Right renal pelvis (tissue), 4 donors: ENCODE data around the gene ATP6V1E1. TPM values are rescaled to one million over a fixed set of nuclear protein-coding genes. Genes with fewer than 3 reads are reported as not detected.

Experiments
- DNase-seq, 4 donors: peaks; one replicate each; pipeline ENCODE4 v3.0.0-alpha.2; 2013; ENCODE audit warnings: low read depth in 4 of 4, low spot score in 3 of 4, missing footprints in 1 of 4
- polyA plus RNA-seq, 4 donors: library from polyadenylated mRNA; unstranded; fragments of 120-200 nt; gene quantifications; one replicate each; pipeline ENCODE4 v1.2.1, GENCODE V29; 2013; ENCODE audit not compliant: insufficient read length in 4 of 4

ATP6V1E1 gene
- polyA plus RNA-seq, 4 donors: 135 to 148 (median 140) TPM

DNA sequence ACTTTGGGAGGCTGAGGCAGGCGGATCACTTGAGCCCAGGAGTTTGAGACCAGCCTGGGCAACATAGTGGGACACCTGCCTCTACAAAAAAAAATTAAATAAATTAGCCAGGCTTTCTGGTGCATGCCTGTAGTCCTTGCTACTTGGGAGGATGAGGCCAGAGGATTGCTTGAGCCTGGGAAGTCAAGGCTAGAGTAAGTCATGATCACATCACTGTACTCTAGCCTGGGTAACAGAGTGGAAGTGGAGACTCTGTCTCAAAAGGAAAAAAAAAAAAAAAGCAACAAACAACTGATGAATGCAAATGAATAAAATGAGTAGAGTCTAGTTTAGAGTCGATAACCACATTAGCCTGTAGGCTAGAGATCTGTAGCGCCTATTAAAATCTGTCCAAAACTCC, 6.1 kb upstream of the ATP6V1E1 start:
- DNase-seq: no peak

DNA sequence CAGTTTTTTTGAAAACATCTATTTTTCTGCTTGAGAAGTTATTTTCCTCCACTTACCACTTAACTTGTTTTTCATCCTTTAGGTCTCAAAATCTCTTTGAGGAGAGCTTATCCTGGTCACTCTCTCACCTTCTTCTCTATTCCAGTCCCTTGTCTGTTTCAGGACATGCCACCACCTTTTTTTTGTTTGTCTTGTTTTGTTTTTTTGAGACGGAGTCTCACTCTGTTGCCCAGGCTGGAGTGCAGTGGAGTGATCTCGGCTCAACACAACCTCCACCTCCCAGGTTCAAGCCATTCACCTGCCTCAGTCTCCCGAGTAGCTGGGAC, 5.4 kb upstream of the ATP6V1E1 start:
- no peak for DNase-seq

DNA sequence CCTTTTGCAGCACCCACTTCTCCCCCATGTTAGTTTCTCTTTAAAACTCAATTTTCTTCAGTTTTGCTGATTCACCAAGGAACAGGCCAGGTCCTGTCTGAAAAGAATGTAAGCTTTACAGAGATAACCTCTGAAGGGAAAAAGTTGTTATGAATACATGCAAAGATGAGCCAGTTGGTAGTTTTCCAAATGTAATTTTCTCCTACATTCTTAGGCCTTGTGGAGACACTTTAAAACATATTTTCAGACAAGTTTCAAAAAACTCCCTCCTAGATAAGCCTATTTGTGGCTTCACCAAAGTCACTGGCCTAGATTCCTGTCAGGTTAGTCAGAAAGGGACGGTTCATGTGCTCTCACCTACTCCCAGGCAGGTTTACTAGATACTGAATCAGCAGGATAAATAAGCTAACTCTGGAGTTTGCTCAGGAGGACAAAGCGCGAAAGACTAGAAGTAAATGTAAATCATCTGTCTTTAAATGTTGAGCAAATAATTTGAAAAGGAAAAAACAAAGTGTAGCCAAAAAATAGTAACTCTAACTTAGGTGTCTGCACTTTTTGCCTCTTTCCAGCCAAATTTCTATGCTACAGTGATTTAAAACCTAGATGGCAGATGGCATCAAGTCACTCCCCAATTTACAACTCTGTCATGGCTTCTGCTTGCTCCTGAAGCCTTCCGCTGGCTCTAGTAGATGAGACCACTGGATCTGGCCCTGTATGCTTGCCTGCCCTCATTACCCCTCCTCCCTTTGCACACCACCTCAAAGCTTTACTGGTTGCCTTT, 4.9 kb upstream of the ATP6V1E1 start:
- DNase-seq: no peak

DNA sequence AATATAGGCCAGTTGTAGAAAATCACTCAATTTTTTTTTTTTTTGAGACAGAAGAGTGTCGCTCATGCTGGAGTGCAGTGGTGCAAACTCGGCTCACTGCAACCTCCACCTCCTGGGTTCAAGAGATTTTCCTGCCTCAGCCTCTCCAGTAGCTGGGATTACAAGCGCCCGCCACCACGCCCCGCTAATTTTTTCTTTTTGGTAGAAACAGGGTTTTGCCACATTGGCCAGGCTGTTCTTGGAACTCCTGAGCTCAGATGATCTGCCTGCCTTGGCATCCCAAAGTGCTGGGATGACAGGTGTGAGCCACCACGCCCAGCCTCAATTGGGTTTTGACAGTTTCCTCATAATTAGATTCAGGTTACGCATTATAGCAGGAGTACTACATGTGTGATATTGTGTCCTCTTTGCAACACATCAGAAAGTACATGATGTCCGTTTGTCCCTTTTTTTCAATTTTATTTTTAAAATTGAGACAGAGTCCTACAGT, 2.6 kb upstream of the ATP6V1E1 start:
- no peak for DNase-seq

DNA sequence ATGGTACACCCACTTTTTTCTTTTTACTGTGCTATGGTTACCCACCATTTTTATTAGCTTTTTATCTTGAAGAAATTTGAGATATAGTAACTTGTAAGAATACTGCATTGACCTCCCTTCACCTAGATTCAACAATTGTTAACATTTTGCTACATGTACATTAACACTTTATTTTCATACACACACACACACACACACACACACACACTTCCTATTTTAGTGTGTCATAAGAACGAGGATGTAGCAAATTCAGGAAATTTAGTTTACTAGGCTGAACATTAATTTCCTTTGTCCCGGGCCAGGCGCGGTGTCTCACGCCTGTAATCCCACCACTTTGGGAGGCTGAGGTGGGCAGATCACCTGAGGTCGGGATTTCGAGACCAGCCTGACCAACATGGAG, 1.1 kb upstream of the ATP6V1E1 start:
- no peak for DNase-seq

DNA sequence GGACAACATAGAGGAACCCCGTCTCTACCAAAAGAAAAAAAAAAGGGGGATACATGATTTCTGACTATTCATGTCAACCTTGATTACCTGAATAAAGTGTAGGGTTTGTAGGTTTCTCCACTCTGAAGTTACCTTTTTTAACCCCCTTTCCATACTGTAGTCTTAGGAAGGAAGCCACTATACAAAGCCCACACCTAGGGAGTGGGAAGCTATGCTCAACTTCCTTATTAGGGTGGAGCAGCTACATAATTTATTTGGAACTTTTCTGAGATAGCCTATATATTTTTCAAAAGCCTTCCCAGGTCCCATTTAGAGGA, 582 bp upstream of the ATP6V1E1 start:
- no peak for DNase-seq

DNA sequence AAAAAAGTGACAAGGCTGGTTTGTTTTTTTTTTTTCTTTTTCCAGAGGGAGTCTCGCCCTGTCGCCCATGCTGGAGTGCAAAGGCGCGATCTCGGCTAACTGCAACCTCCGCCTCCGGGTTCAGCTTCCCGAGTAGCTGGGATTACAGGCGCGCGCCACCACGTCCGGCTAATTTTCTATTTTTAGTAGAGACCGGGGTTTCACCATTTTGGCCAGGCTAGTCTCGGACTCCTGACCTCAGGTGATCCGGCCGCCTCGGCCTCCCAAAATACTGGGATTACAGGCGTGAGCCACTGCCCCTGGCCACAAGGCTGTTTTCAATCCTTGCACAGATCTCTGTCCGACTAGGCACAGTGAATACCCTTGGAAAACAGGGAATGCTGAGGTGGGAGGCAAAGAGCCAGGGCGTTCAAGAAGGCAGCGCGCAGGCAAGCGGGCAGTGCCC, 566 bp downstream of the ATP6V1E1 start:
- no peak for DNase-seq

DNA sequence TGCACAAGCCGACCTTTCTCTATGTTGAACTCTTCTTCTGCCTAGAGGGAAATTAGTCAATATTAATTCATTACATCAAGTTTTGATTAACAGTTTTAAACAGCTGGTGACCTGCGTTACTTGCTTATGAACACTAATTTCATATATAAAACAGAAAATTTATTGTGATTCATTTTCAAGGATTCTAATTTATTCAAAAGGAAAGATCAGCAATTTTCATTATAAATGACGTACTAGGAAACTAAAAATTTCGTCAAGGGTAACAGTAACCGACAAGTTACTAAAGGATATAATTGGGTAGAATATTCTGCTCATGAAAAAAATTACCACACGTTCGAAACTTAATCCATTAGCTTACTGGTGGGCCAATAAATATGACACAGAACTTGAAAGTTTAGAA, 15.3 kb downstream of the ATP6V1E1 start:
- no peak for DNase-seq

DNA sequence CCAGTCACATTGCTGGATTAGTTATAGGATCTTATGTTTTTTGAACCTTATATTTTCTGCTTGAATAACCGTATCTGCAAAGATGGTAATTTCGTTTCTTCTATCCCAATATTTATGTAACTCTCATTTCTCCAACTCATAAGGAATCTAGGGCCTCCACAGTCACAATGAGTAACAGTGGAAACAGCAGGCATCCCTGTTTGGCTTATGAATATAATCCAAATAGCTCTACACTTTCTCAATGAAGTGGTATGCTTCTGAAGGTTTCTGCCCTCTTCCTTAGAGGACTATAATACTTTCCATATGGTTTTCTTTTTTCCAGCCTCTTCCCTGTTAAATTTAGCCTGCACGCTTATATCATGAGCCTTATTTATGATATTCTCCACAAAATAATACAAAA, 16.5 kb downstream of the ATP6V1E1 start:
- DNase-seq: no peak

DNA sequence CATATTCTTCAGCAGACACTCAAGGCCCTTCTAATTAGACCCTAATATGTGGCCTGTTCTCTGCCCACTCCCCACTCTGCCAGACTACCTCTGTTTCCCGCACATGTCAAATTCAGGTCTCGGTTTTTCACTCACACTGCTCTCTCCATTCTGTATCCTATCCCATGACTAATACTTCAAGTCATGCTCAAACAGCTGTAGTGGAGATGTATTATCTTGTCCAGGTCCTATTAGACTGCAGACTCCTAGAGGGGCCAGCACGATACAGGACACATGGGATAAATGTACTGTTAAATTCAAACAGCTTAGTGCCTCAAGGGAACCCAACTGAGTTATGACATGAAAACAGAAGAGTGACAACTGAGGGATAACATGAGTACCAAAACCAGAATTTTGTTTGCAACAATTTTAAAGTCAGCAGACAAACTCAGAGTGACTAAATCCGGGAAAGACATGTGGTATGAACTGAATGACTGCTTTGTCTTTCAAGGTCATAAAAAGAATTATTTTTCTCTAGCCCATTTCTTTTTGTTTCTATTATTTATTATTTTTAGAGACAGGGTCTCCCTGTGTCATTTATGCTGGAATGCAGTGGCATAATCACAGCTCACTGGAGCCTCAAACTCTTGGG, 20.5 kb downstream of the ATP6V1E1 start:
- DNase-seq: no peak

DNA sequence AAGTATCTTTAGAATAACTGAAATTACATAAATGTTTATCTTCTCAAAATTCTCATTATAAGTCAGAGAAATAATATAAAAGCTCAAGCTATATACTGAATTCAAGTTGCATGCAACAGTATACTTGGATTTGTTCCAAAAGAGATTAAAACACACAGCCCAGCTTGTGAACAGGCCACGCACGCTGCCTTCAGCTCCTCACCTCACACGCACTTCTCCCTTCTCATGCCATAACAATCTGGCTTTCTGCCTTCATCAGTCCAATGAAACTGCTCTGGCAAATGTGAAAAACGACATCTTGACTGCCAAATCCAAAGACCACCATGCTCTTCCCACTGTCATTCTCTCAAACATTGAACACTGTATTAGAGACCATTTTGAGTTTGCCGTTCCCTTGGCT, 22.1 kb downstream of the ATP6V1E1 start:
- no peak for DNase-seq

DNA sequence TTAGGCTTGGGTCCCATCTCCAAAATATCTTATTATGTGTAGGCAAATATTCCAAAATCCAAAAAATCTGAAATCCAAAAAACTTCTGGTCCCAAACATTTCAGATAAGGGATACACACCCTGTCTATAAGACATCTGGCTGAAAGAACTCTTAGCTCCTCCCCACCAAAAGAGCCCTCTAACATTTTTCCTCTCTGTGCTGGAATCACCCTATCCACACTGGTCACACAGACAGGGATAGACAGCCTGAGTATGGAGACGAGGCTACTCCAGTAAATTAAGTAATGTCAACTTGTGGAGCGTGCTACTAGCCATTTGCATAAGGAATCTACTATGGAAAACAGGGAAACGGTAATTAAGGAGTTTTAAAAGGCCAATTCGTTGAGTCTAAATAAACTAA, 24.9 kb downstream of the ATP6V1E1 start:
- DNase-seq: no peak

DNA sequence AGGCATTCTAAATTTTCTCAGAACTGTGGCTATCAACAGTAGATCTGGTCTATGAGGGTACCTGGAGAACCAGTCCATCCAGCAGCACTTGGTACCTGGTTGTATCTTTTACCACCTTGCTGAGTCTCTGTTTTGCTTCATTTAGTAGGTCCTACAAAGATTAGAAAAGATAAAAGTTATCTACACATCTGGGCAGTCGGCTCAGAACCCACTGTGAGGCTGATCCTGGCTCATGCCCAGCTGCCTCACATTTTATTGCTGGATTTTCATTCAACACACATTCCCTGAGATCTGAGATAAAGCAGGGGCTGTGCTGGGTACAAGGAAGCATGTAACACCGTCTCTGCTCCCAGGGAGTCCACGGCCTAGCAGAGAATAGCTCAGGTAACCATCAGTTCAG, 27.5 kb downstream of the ATP6V1E1 start:
- no peak for DNase-seq

DNA sequence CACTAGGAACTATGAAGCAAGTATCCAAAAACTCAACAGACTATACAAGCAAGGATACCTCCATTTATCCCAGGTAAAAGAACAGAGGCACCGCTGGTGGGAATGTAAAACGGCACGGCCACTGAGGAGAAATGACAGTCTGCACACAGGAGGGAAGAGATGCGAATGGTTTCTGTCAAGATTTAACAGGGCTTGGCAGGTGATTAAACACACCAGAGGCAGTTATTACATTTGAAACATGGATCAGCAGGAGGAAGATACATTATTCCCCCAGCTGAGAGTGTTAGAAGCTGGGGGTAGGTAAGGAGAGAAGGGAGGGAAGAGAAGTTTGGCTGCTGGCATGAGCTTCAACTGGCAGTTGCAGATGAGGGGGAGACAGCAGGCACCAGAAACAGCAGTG, 30.2 kb downstream of the ATP6V1E1 start:
- DNase-seq: no peak

DNA sequence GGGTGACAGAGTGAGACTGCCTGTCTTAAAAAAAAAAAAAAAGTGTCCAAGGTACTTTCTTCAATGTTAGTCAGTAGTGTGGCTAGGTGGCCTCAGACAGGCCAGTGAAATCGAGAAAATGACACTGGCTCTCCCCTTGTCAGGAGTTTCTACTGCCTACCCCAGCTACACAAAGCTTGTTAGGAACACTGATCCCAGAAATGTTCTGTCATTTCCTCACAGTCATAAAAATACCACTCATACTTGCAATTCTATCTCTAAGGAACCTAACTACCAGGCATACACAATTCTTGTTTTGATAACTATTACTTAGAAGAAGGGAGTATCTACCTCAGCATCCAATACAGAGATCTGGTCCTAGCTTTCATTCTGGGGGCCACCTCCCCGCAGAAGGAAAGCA, 31.3 kb downstream of the ATP6V1E1 start:
- no peak for DNase-seq

DNA sequence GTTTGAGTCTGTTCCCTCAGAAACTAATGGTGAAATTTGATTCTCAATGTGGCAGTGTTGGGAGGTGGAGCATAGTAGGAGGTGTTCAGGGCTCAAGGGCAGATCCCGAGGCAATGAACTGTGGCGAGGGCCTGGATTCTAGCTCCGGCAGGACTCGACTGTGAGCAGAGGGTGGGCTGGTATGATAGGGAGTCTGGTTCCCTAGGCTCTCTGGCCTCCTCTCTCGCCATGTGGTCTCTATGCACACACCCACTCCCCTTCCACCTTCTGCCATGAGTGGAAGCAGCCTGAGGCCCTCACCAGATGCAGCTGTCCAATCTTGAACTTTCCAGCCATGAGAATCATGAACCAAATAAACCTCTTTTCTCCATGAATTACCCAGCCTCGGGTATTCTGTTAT, 32.3 kb downstream of the ATP6V1E1 start:
- no peak for DNase-seq

DNA sequence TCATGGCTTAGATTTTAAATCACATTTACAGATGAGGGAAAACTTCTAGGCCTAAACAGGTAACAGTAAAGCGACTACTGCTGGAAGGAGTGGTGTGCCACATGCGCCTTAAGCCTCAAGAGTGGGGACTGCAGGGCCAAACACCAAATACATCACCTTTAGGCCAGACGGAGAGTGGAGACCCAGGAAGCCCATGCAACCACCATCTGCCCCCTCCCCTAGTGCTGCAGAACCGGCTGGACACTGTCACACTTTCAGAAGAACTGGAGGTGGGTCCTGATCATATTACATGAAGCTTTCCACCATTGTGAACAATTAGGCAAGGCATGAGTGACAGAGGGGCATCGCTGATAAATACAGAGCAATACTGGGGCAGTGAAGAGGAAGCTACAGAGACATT, 36.3 kb downstream of the ATP6V1E1 start:
- no peak for DNase-seq

DNA sequence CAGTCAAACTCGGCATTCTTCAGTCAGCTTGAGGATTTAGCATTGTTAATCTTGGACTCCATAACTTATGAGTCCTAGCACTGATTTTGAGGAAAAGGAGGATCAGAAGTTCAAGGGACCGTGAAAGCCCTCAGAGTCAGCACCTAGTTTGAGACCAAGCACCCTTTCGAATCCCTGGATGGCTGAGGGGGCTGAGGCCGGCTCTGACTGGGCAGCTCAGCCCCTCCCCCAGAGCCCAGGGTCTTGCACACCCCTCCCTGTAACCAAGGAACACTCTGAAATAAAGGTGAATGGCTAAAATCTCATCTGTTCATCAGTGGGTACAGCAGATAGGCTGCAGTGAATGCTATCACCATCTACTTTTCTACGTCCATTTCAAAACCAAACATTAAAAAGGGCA, 38.0 kb downstream of the ATP6V1E1 start:
- no peak for DNase-seq

DNA sequence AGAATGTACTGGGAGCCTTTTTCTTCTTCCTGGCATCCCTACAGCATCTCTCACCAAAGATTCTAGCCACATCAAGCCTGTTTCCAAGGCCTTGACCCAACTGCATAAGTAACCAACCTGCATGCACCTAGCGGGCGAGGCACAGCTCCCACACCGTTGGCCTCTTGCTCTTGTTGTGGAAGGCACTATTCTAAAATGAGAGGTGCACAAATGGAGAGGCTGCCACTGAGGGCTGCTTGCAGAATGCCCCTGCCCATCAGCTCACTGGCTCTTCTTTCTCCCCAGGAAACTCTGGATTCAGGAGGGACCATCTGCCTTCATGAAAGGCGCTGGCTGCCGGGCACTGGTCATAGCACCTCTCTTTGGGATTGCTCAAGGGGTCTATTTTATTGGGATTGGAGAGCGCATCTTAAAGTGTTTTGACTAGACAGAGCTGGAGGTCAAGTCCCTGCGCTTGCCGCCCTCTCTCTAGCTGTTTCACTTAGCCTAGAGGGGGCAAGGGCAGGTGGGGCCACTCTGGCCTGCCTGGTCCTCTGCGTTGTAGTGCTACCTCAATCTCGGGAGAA, 38.7 kb downstream of the ATP6V1E1 start:
- no peak for DNase-seq

DNA sequence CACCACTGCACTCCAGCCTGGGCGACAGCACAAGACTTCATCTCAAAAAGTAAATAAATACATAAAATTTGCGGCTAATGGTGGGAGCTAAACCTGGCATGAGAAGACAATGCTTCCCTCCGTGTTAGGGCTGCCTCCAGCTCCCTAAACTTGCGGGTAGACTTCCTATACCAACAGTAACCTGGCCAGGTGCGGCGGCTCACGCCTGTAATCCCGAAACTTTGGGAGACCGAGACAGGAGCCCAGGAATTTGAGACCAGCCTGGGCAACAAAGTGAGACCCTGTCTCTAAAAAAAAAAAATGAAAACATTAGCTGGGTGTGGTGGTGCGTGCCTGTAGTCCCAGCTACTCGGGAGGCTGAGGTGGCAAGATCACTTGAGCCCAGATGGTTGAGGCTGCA, 39.9 kb downstream of the ATP6V1E1 start:
- no peak for DNase-seq

DNA sequence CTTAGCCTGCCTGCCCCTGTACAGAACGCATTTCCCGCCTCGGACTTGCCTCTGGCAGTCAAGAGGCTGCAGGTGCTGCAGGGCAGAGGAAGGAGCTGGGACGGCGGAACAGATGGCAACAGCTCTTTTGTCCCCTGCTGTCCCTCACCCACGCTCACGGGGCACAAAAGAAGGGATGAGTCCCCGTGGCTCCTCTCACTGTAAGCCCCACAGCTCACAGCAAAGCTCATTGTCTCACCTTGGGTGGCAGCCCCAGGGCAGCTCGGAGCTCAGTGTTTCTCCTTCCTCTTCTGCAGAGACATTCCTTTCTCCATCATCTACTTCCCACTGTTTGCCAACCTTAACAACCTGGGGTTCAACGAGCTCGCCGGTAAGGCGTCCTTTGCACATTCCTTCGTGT, 40.9 kb downstream of the ATP6V1E1 start:
- no peak for DNase-seq

DNA sequence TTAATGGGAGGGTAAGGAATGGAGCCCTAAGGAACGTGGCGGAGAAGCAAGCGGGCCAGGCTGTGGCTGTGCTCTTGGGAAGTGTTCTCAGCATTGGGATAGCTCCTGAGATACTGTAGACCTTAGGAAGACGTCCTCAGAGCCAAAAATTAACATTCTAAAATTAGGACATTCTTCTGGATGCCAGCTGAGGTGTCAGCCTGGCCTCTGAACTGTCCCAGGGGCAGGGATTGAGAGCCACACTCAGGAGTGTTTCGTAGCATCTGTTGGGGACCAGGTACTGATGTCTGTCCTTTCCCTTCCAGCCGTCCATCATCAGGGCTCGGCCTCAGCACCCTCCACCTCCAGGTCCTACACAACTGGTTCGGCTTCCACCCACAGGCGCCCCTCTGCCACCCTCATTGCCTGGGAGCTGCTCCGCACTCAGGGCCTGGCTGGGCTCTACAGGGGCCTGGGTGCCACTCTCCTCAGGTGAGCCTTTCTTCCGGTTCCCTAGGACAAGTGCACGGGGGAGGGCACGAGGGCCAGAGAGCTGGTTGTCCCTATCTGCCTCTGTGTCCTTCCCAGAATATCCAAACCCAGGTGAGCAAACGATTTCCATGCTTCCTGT, 41.6 kb downstream of the ATP6V1E1 start:
- DNase-seq: no peak
